Posterior cingulate gyrus (tissue), 11 donors: ENCODE measurements around the gene CACNB1.
A peak's percentile ranks its signal among the peaks of the same experiment; 100 is the strongest.
"Not testable (repeated sequence)": the region's sequence is repeated elsewhere in the genome, so short reads cannot be mapped to it uniquely, and the experiment has no call there.

ENCODE experiments used
- DNase-seq, 10 donors: peaks; one replicate each; pipeline versions ENCODE4 v3.0.0 to v3.0.0-alpha.2; 2020 to 2021; ENCODE audit warnings: mixed read lengths in 3 of 10
- intact Hi-C: fragments of 100-400 bp; cut with DNase I; formaldehyde crosslinking; loops from one replicate; pipeline ENCODE4 v1.15.1; 2023

Gene CACNB1

GRCh38 chr17:39183045-39183444, 14.4 kb downstream of the CACNB1 start:
- no peak for DNase-seq
- intact Hi-C loops, result no loop called here

- intact Hi-C loops, result no loop called here
- no peak for DNase-seq
These were observed 16.2 kb downstream of the CACNB1 start for GRCh38 chr17:39181303-39181702.

- DNase-seq, result no peak
- intact Hi-C loops, result no loop called here
These were observed 18.9 kb downstream of the CACNB1 start for GRCh38 chr17:39178536-39178935.

GRCh38 chr17:39177256-39177655, 20.2 kb downstream of the CACNB1 start:
- intact Hi-C loops, result no loop called here
- peak in 2 of 10 donors; percentile 22 to 88 for DNase-seq

GRCh38 chr17:39175695-39176093, 21.8 kb downstream of the CACNB1 start:
- DNase-seq, result no peak
- intact Hi-C loops, result no loop called here

GRCh38 chr17:39174920-39175694, 22.4 kb downstream of the CACNB1 start:
- intact Hi-C loops, result no loop called here
- DNase-seq, result peak in 8 of 10 donors; percentile 63 to 95 (median 80)

GRCh38 chr17:39173526-39174274, 23.8 kb downstream of the CACNB1 start:
- no peak for DNase-seq
- intact Hi-C loops, result no loop called here

- DNase-seq, result no peak
- intact Hi-C loops, result no loop called here
These were observed 24.4 kb downstream of the CACNB1 start for GRCh38 chr17:39173080-39173479.

- intact Hi-C loops, result no loop called here
- DNase-seq, result no peak
These were observed 25.5 kb downstream of the CACNB1 start for GRCh38 chr17:39171933-39172332.

GRCh38 chr17:39170558-39170957, 26.9 kb downstream of the CACNB1 start:
- intact Hi-C loops, result no loop called here
- no peak for DNase-seq

- intact Hi-C loops, result no loop called here
These were observed 27.4 kb downstream of the CACNB1 start for GRCh38 chr17:39170109-39170508.

GRCh38 chr17:39169518-39169917, 28.0 kb downstream of the CACNB1 start:
- intact Hi-C loops, result no loop called here
- DNase-seq, result no peak

More at GRCh38 chr17:39170109-39170508, 27.4 kb downstream of the CACNB1 start:
- no peak for DNase-seq

GRCh38 chr17:39169101-39169500, 28.4 kb downstream of the CACNB1 start:
- DNase-seq, result no peak
- intact Hi-C loops, result no loop called here

GRCh38 chr17:39168503-39168902, 29.0 kb downstream of the CACNB1 start:
- DNase-seq, intact Hi-C loops: not testable (repeated sequence)

- no peak for DNase-seq
- intact Hi-C loops, result no loop called here
These were observed 30.0 kb downstream of the CACNB1 start for GRCh38 chr17:39167476-39167875.

GRCh38 chr17:39166437-39167335, 30.8 kb downstream of the CACNB1 start:
- no peak for DNase-seq
- intact Hi-C loops, result no loop called here

GRCh38 chr17:39165841-39166349, 31.6 kb downstream of the CACNB1 start, which contains the start of gene ARL5C:
ARL5C (minus strand) TSS chr17:39166161; CDS start chr17:39165760, 401 bp downstream.
- intact Hi-C loops, result no loop called here
- no peak for DNase-seq

GRCh38 chr17:39165178-39165840, 32.2 kb downstream of the CACNB1 start:
- intact Hi-C loops, result no loop called here
- DNase-seq, result no peak

GRCh38 chr17:39164675-39165143, 32.8 kb downstream of the CACNB1 start:
- intact Hi-C loops, result no loop called here
- peak; percentile 47 to 95 (median 71) for DNase-seq

- intact Hi-C loops, result no loop called here
- DNase-seq, result no peak
These were observed 35.5 kb downstream of the CACNB1 start for GRCh38 chr17:39161962-39162361.
